T-cell (primary cell): ENCODE data around the gene KIF16B. TPM values are rescaled to one million over a fixed set of nuclear protein-coding genes. Genes with fewer than 3 reads are reported as not detected.
"Not testable (repeated sequence)": the region's sequence is repeated elsewhere in the genome, so short reads cannot be mapped to it uniquely, and the experiment has no call there.

Source experiments
- ATAC-seq, 4 experiments: fragments of 200-7000 bp in 3 of 4; fragments of 150-1000 bp in 1 of 4; cut with Tn5 transposase; replicated peaks in 1 of 4; 1 replicate in 3 of 4; 2 replicates in 1 of 4; pipeline ENCODE4 v1.10.0; 2021; ENCODE audit warnings: moderate library complexity in 3 of 4, mild to moderate bottlenecking in 2 of 4, moderate number of reproducible peaks in 1 of 4
- CTCF ChIA-PET, 2 donors: fragments of 300-600 bp; sonication (Branson Sonifier 250); formaldehyde crosslinking; loops; one replicate each; lab custom pipeline; 2022; ENCODE audit warnings: antibody characterized with exemption in 2 of 2; lab: Charles Lee
- POLR2A ChIA-PET, 2 donors: fragments of 300-600 bp; sonication (Branson Sonifier 250); formaldehyde crosslinking; loops; one replicate each; lab custom pipeline; 2022; ENCODE audit warnings: antibody characterized with exemption in 2 of 2; lab: Charles Lee
- DNase-seq, 35 experiments: peaks; one replicate each; pipeline versions ENCODE4 v3.0.0 to v3.0.0-alpha.2; 2013 to 2023
- H3K27ac ChIP-seq: one replicate; pipeline ENCODE4 v1.5.1; 2013; ENCODE audit warnings: low read length
- H3K27me3 ChIP-seq, 2 experiments: replicated peaks in 1 of 2; 1 replicate in 1 of 2; 2 replicates in 1 of 2; pipeline versions ENCODE4 v1.6.1 to v1.7.0; 2013; ENCODE audit warnings: low read length in 1 of 2, mixed read lengths in 1 of 2; ENCODE audit not compliant: control insufficient read depth in 2 of 2, insufficient read depth in 2 of 2; ENCODE audit errors: extremely low read depth in 1 of 2
- H3K36me3 ChIP-seq, 2 donors: 1 replicate in 1 of 2; 2 replicates in 1 of 2; pipeline versions ENCODE4 v1.6.1 to v1.7.0; 2013; ENCODE audit warnings: low read length in 1 of 2; ENCODE audit not compliant: control insufficient read depth in 2 of 2, insufficient read depth in 1 of 2; ENCODE audit errors: extremely low read depth in 1 of 2
- H3K4me1 ChIP-seq, 2 experiments: 1 replicate in 1 of 2; 2 replicates in 1 of 2; pipeline versions ENCODE4 v1.6.1 to v1.7.0; 2013; ENCODE audit warnings: low read length in 2 of 2, mixed read lengths in 1 of 2; ENCODE audit not compliant: insufficient read depth in 2 of 2, control insufficient read depth in 1 of 2; ENCODE audit errors: extremely low read depth in 1 of 2
- H3K4me3 ChIP-seq, 2 donors: 1 replicate in 1 of 2; 2 replicates in 1 of 2; pipeline versions ENCODE4 v1.5.1 to v1.7.0; 2013; ENCODE audit warnings: mild to moderate bottlenecking in 2 of 2, low read length in 1 of 2, moderate library complexity in 1 of 2; ENCODE audit not compliant: control insufficient read depth in 1 of 2; ENCODE audit errors: extremely low read depth in 1 of 2
- H3K9me3 ChIP-seq: 2 replicates; pipeline ENCODE4 v1.7.0; 2013
- H3K27ac Mint-ChIP-seq, 2 donors: one replicate each; pipeline ENCODE4 v1.8.0; 2020 to 2021; ENCODE audit warnings: mild to moderate bottlenecking in 2 of 2, mixed read lengths in 2 of 2
- H3K27me3 Mint-ChIP-seq, 2 donors: one replicate each; pipeline ENCODE4 v1.8.0; 2021 to 2022; ENCODE audit warnings: mixed read lengths in 2 of 2
- H3K36me3 Mint-ChIP-seq: one replicate; pipeline ENCODE4 v1.8.0; 2021; ENCODE audit warnings: mixed read lengths
- H3K4me1 Mint-ChIP-seq, 3 donors: one replicate each; pipeline ENCODE4 v1.8.0; 2020 to 2022; ENCODE audit warnings: mixed read lengths in 3 of 3, mild to moderate bottlenecking in 1 of 3
- H3K4me3 Mint-ChIP-seq, 3 donors: one replicate each; pipeline ENCODE4 v1.8.0; 2020 to 2022; ENCODE audit warnings: mild to moderate bottlenecking in 3 of 3, mixed read lengths in 3 of 3, moderate library complexity in 3 of 3
- H3K9me3 Mint-ChIP-seq, 3 donors: one replicate each; pipeline ENCODE4 v1.8.0; 2020 to 2022; ENCODE audit warnings: mixed read lengths in 3 of 3
- WGBS: methylation state at CpG from one replicate; pipeline ENCODE4 v1.1.5; 2013; ENCODE audit warnings: missing lambda C conversion rate; ENCODE audit not compliant: insufficient coverage; 5-methylcytosine and 5-hydroxymethylcytosine counted together
- total RNA-seq, 35 experiments: library from RNA in 6 of 35; stranded (reverse) in 6 of 35; fragments of 120-200 nt in 1 of 35; gene quantifications; one replicate each; pipeline versions ENCODE4 v1.2.1 to v1.2.4 and lab custom pipeline; 2013 to 2026

KIF16B gene
- total RNA-seq, 5 donors from 2014 or later (not counting 1 experiment from before 2014, with no cell fraction given): 6.8 to 10.2 (median 8.7) TPM

DNA sequence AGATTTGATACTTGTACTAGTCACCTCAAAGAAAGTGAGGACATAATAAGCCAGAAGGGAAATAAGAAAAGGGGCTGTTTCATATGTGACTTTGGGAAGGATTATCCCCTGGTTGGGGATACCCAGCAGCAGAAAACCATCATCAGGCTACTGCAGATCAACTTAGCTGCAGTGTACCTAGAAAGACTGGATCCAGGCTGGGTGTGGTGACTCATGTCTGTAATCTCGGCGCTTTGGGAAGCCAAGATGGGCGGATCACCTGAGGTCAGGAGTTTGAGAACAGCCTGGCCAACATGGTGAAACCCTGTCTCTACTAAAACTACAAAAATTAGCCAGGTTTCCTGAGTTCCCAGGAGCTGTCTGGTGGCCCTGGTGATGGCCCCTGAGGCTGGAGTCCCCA is 23.2 kb upstream of the KIF16B start:
- H3K27ac Mint-ChIP-seq, POLR2A ChIA-PET, CTCF ChIA-PET: not testable (repeated sequence)

DNA sequence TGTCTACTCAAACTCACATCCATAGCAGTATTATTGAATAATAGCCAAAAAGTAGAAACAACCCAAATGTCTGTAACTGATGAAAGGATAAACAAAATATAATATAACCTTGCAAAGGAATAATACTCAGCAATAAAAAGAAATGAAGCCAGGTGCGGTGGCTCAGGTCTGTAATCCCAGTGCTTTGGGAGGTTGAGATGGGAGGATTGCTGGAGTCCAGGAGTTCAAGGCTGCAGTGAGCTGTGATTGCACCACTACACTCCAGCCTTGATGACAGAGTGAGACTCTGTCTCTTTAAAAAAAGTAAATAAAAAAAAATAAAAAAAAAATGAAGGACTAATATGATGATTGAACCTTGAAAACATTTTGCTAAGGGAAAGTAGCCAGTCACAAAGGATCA is 22.1 kb upstream of the KIF16B start:
- ChIA-PET CTCF (no interaction called here), POLR2A (no interaction called here)
- Histone ChIP-seq H3K27ac (no peak overlapping the region), H3K36me3 (no peaks in the 10 kb centered on the region), H3K27me3 (peaks cover 0 to 7% of the 10 kb centered on the region in 2 experiments), H3K9me3 (no peaks in the 10 kb centered on the region), H3K4me3 (no peak overlapping the region), H3K4me1 (no peaks in the 10 kb centered on the region)
- Mint-ChIP-seq H3K36me3 (no peaks in the 10 kb centered on the region), H3K9me3 (no peaks in the 10 kb centered on the region), H3K27ac (no peak overlapping the region), H3K4me3 (no peak overlapping the region), H3K4me1 (peaks cover 0 to 2% (median 0%) of the 10 kb centered on the region in 3 donors), H3K27me3 (peaks cover 11 to 17% of the 10 kb centered on the region in 2 donors)
- no peak for DNase-seq
- no CpG with 5 or more reads among the region's 1 CpG for WGBS
- ATAC-seq: no peak

More for the DNA sequence above, 23.2 kb upstream of the KIF16B start:
- not testable (repeated sequence) for H3K36me3 Mint-ChIP-seq, H3K4me1 Mint-ChIP-seq, ATAC-seq, H3K36me3 ChIP-seq, H3K4me3 Mint-ChIP-seq, H3K27me3 ChIP-seq, H3K4me3 ChIP-seq, H3K9me3 Mint-ChIP-seq, H3K27ac ChIP-seq, H3K9me3 ChIP-seq, H3K4me1 ChIP-seq, DNase-seq
- H3K27me3 Mint-ChIP-seq: peaks cover 13 to 21% of the 10 kb centered on the region in 2 donors
- WGBS: 89% methylated on average over 3 of the region's 3 CpGs

DNA sequence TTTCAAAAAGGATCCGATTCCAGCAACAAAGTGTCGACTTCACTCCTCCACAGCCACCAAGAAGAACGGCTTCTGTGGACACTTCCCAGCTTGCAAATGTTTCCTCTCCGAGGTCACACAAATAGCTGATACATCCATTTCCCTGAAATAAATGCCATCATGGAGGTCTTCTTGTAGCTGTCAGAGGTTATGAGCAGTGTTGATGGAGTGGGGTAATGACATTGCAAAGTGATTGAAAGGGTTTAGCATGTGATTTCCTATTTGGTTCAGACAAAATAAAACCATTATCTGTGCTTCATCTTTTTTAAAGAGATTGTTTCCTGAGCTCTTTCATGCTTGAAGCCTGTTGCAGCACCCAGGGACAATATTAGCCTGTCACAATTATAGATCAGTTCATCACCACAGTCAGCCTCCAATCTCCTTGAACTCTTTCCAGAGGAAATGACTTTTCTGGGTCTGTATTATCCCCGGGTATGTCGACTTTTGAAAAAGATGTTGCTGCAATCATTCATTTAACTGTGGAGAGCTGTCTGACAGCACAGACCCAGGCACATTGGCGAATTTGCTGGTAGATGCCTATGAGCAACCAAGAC is 16.9 kb upstream of the KIF16B start:
- Histone ChIP-seq H3K27me3 (peaks cover 0 to 24% of the 10 kb centered on the region in 2 experiments), H3K4me1 (no peaks in the 10 kb centered on the region), H3K4me3 (no peak overlapping the region), H3K36me3 (no peaks in the 10 kb centered on the region), H3K9me3 (no peaks in the 10 kb centered on the region), H3K27ac (no peak overlapping the region)
- DNase-seq (no peak), ATAC-seq (no peak)
- Mint-ChIP-seq H3K27ac (no peak overlapping the region), H3K4me3 (no peak overlapping the region), H3K9me3 (no peaks in the 10 kb centered on the region), H3K27me3 (peaks cover 21 to 27% of the 10 kb centered on the region in 2 donors), H3K4me1 (no peaks in the 10 kb centered on the region), H3K36me3 (no peaks in the 10 kb centered on the region)
- WGBS: 70% methylated on average over 3 of the region's 7 CpGs
- ChIA-PET CTCF (no interaction called here), POLR2A (no interaction called here)

DNA sequence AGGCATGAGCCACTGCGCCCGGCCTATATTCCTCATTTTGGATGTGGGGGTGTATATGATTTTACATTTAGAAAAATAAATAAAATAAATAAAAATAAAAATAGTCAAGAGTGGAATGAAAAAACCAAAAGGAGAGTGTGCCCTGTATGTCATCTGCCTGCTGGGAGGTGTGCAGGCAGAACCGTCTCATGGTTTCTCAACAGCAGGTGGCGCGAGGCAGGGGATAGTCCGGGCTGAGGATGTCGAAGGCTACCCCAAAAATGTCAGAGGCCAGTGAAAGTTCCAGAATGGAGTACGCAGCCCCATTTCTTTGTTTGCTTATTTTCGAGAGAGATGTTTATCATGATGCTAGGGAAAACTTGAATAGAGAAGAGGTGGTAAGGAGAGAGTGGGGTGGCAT is 16.4 kb upstream of the KIF16B start:
- Histone ChIP-seq H3K4me3 (no peak overlapping the region), H3K4me1 (no peaks in the 10 kb centered on the region), H3K27me3 (peaks cover 0 to 24% of the 10 kb centered on the region in 2 experiments), H3K27ac (no peak overlapping the region), H3K9me3 (no peaks in the 10 kb centered on the region), H3K36me3 (no peaks in the 10 kb centered on the region)
- H3K4me1 Mint-ChIP-seq: no peaks in the 10 kb centered on the region
- POLR2A ChIA-PET: no interaction called here
- DNase-seq (no peak), ATAC-seq (no peak)
- H3K36me3 Mint-ChIP-seq: no peaks in the 10 kb centered on the region
- H3K4me3 Mint-ChIP-seq: no peak overlapping the region
- CTCF ChIA-PET: no interaction called here
- H3K9me3 Mint-ChIP-seq: no peaks in the 10 kb centered on the region
- 74% methylated on average over 3 of the region's 9 CpGs for WGBS
- no peak overlapping the region for H3K27ac Mint-ChIP-seq
- peaks cover 21 to 27% of the 10 kb centered on the region in 2 donors for H3K27me3 Mint-ChIP-seq

DNA sequence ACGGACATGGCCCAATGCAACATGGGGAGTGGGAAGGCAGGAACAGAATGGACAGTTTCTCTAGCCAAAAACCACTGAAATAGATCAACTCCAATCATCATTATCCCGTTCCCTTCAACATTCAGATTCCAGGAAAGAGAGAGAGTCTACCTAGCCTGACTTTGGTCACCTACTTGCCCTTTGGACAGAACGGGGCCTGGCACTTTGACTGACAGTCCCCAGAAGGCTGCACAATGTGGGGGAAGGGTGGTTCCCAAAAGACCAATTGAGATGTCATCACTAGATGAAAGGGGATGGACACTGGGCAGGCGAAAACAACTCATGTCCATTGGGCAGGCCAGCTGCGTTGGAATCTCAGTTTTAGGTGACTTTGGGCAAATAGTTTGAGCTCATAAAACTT is 15.0 kb upstream of the KIF16B start:
- Mint-ChIP-seq H3K9me3 (no peaks in the 10 kb centered on the region), H3K4me3 (no peak overlapping the region), H3K27me3 (peaks cover 24 to 26% of the 10 kb centered on the region in 2 donors), H3K36me3 (no peaks in the 10 kb centered on the region), H3K4me1 (no peaks in the 10 kb centered on the region), H3K27ac (no peak overlapping the region)
- H3K27ac ChIP-seq: no peak overlapping the region
- no peaks in the 10 kb centered on the region for H3K36me3 ChIP-seq
- no peak for DNase-seq
- peaks cover 0 to 25% of the 10 kb centered on the region in 2 experiments for H3K27me3 ChIP-seq
- H3K9me3 ChIP-seq: no peaks in the 10 kb centered on the region
- H3K4me1 ChIP-seq: no peaks in the 10 kb centered on the region
- H3K4me3 ChIP-seq: no peak overlapping the region
- ChIA-PET CTCF (interaction anchor here in 1 of 2 donors (0.5 kb wide), 1 partner anchor 155 kb away, joined by 4 read pairs; no protein-coding TSS in a partner anchor), POLR2A (no interaction called here)
- WGBS: no CpG with 5 or more reads among the region's 5 CpGs
- ATAC-seq: no peak

DNA sequence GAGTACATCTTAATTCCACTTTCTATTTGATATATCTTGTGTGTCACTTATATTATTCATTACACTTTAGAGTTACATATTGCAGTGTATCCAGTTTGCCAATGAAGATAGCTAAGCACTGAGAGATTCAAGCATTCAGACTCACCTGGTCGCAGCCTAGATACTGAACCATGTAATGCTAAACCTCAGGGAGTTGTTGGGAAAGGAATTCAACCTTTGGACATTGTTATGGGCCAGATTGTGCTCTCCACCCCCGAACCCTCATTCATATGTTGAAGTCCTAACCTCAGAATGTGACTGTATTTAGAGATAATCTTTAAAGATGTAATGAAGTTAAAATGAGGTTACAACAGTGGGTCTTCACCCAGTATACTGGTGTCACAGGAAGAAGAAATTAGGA is 13.8 kb upstream of the KIF16B start:
- Mint-ChIP-seq H3K36me3 (no peaks in the 10 kb centered on the region), H3K27ac (no peak overlapping the region), H3K4me1 (no peaks in the 10 kb centered on the region), H3K27me3 (peaks cover 25 to 28% of the 10 kb centered on the region in 2 donors), H3K4me3 (no peak overlapping the region), H3K9me3 (no peaks in the 10 kb centered on the region)
- Histone ChIP-seq H3K9me3 (no peaks in the 10 kb centered on the region), H3K36me3 (no peaks in the 10 kb centered on the region), H3K4me1 (no peaks in the 10 kb centered on the region), H3K27me3 (peaks cover 0 to 25% of the 10 kb centered on the region in 2 experiments), H3K27ac (no peak overlapping the region), H3K4me3 (no peak overlapping the region)
- ChIA-PET CTCF (no interaction called here), POLR2A (no interaction called here)
- DNase-seq: no peak
- ATAC-seq: no peak
- WGBS: 80% methylated on average over 1 of the region's 2 CpGs
